Measurements from ENCODE around the gene DDI2. TPM values are rescaled to one million over a fixed set of nuclear protein-coding genes. Genes with fewer than 3 reads are reported as not detected.
A peak's percentile ranks its signal among the peaks of the same experiment; 100 is the strongest.

The DDI2 gene
- total and polyA plus RNA-seq, 9 of the 15 experiments (the other 6 are each of a cell fraction or from before 2014, with no cell fraction given), result 6.5 to 48.4 (median 21.2) TPM

DNA sequence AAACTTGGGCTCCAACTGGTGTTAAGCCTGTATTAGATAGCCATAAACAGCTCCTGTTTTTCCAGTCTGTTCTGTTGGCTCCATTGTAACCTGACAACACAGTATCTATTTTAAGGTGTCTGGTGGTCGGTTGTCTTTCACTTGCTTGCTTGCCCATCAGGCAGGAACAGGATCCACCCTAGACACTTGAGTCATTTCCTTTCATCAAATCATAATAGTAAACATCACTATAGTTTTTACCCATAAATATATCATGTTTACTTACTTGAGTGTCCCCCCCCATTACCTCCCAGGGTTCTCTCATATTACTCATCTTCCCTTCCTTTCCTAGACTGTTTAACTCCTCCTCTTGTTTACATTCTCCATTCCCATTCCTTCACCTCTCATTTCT is 2.9 kb downstream of the DDI2 start:
- DNase-seq (ENCODE audit: extremely low read depth in 1 of 4, low spot score in 3 of 4), result peak in 2 of 4 experiments; percentile 49 to 53
- Histone ChIP-seq H2AFZ (ENCODE audit: low read depth, low read length) (no peak overlapping the region), H3K79me2 (ENCODE audit: control insufficient read depth, insufficient read depth, low read length) (peaks cover 79% of the 10 kb centered on the region), H3K4me1 (replicated peaks in 1 of 2; ENCODE audit: control insufficient read depth in 2 of 2, insufficient read depth in 2 of 2, low read length in 2 of 2) (peaks cover 25 to 51% of the 10 kb centered on the region in 2 experiments), H3K9me1 (ENCODE audit: control insufficient read depth, insufficient read depth, low read length) (no peaks in the 10 kb centered on the region), H4K20me1 (replicated peaks; ENCODE audit: control insufficient read depth, insufficient read depth, low read length) (peaks cover 9% of the 10 kb centered on the region; the same call in 1 of the 2 replicates), H3K36me3 (ENCODE audit: control insufficient read depth, insufficient read depth, low read length) (peaks cover 36% of the 10 kb centered on the region), H3K9me3 (replicated peaks; ENCODE audit: control insufficient read depth, insufficient read depth, low read depth, low read length) (no peaks in the 10 kb centered on the region), H3K4me3 (peak overlapping the region; percentile 94; the same call in 1 of the 2 replicates), H3K27me3 (ENCODE audit: control insufficient read depth in 2 of 2, insufficient read depth in 2 of 2, low read length in 2 of 2) (no peaks in the 10 kb centered on the region), H3K27ac (ENCODE audit: extremely low read depth, low read depth, low read length) (peak overlapping the region; percentile 59), H3K9ac (ENCODE audit: insufficient read depth in 1 of 2, low read depth in 2 of 2, low read length in 2 of 2) (peak overlapping the region in 1 of 2 experiments; percentile 64; a peak in 2 of 4 replicates), H3K4me2 (ENCODE audit: insufficient read depth, low read length) (peak overlapping the region; percentile 97)
- no peak for ATAC-seq
- in situ Hi-C loops (cut with MboI) (no loop called here), intact Hi-C loops (cut with micrococcal nuclease) (loop anchor here (5.0 kb wide), 1 partner anchor 78 kb away; no protein-coding TSS in a partner anchor)
- FAIRE-seq, result no peak
- no TSS peak for BruUV-seq (replicated peaks)
- POLR2A ChIA-PET, result interaction anchor here (0.5 to 1.9 kb wide), 4 partner anchors 9 to 73 kb away, joined by 3 to 8 read pairs (median 4); no protein-coding TSS in a partner anchor
- CTCF ChIA-PET (ENCODE audit: low intra/inter-chr PET ratio), result no interaction called here
- WGBS (ENCODE audit: insufficient coverage, low coverage, missing lambda C conversion rate), result 0% methylated on average over 1 of the region's 1 CpG
- TF ChIP-seq HDAC6 (IDR thresholded peaks at IDR 0.05; ENCODE audit: low read depth, low read length) (no peak), NR2C1 (IDR thresholded peaks at IDR 0.05) (no peak), NR2C1 (tag; IDR thresholded peaks at IDR 0.05) (no peak), NFRKB (IDR thresholded peaks at IDR 0.05; ENCODE audit: low read depth) (no peak), GABPB1 (CRISPR knock-in tag; IDR thresholded peaks at IDR 0.05) (no peak), ZC3H11A (IDR thresholded peaks at IDR 0.05; ENCODE audit: low read depth, low read length) (no peak), BRD4 (IDR thresholded peaks at IDR 0.05) (no peak), KLF16 (IDR thresholded peaks at IDR 0.05) (no peak), ZNF184 (CRISPR knock-in tag; IDR thresholded peaks at IDR 0.05) (no peak), REST (IDR thresholded peaks at IDR 0.05; ENCODE audit: borderline replicate concordance) (no peak), REST (CRISPR knock-in tag; IDR thresholded peaks at IDR 0.05; ENCODE audit: low read depth) (no peak), RBM34 (IDR thresholded peaks at IDR 0.05; ENCODE audit: borderline replicate concordance, insufficient read depth, low read length) (no peak)
- TF ChIP-seq, protein P1, sequence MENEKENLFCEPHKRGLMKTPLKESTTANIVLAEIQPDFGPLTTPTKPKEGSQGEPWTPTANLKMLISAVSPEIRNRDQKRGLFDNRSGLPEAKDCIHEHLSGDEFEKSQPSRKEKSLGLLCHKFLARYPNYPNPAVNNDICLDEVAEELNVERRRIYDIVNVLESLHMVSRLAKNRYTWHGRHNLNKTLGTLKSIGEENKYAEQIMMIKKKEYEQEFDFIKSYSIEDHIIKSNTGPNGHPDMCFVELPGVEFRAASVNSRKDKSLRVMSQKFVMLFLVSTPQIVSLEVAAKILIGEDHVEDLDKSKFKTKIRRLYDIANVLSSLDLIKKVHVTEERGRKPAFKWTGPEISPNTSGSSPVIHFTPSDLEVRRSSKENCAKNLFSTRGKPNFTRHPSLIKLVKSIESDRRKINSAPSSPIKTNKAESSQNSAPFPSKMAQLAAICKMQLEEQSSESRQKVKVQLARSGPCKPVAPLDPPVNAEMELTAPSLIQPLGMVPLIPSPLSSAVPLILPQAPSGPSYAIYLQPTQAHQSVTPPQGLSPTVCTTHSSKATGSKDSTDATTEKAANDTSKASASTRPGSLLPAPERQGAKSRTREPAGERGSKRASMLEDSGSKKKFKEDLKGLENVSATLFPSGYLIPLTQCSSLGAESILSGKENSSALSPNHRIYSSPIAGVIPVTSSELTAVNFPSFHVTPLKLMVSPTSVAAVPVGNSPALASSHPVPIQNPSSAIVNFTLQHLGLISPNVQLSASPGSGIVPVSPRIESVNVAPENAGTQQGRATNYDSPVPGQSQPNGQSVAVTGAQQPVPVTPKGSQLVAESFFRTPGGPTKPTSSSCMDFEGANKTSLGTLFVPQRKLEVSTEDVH (IDR thresholded peaks at IDR 0.05; ENCODE audit: low read depth, partially characterized antibody), result no peak
